Neural cell (in vitro differentiated cells): ENCODE measurements around the gene SRSF7. TPM values are rescaled to one million over a fixed set of nuclear protein-coding genes. Genes with fewer than 3 reads are reported as not detected.

Experiments
- H2AFZ ChIP-seq: fragments of 200-600, 300-800 bp; sonication (generic), shearing (Covaris generic); 2 replicates; pipeline ENCODE4 v1.6.0; 2014; ENCODE audit warnings: low read depth, mild to moderate bottlenecking, antibody characterized with exemption, low read length, moderate library complexity
- H3F3A ChIP-seq: fragments of 200-600 bp; shearing (Covaris generic); 2 replicates; pipeline ENCODE4 v1.6.1; 2016; ENCODE audit warnings: mild to moderate bottlenecking, moderate library complexity, mixed read lengths, antibody characterized with exemption, low read length; ENCODE audit not compliant: insufficient read depth, poor library complexity, severe bottlenecking
- H3K27ac ChIP-seq: fragments of 200-600, 300-800 bp; sonication (generic), shearing (Covaris generic); 2 replicates; pipeline ENCODE4 v1.5.1; 2014; ENCODE audit warnings: mild to moderate bottlenecking, low read length, moderate library complexity
- H3K27me3 ChIP-seq: fragments of 300-800, 200-600 bp; sonication (generic), shearing (Covaris generic); 2 replicates; pipeline ENCODE4 v1.6.0; 2014; ENCODE audit warnings: mild to moderate bottlenecking, low read depth, low read length, moderate library complexity; ENCODE audit not compliant: insufficient read depth
- H3K36me3 ChIP-seq: fragments of 300-800, 200-600 bp; sonication (generic), shearing (Covaris generic); 2 replicates; pipeline ENCODE4 v1.5.1; 2014; ENCODE audit warnings: mild to moderate bottlenecking, antibody characterized with exemption, low read length, moderate library complexity; ENCODE audit not compliant: insufficient read depth
- H3K4me2 ChIP-seq: fragments of 300-800, 200-600 bp; sonication (generic), shearing (Covaris generic); 2 replicates; pipeline ENCODE4 v1.6.0; 2014; ENCODE audit warnings: mild to moderate bottlenecking, low read length
- H3K4me3 ChIP-seq: fragments of 300-800, 200-600 bp; sonication (generic), shearing (Covaris generic); 2 replicates; pipeline ENCODE4 v1.5.1; 2014; ENCODE audit warnings: mild to moderate bottlenecking, low read length, moderate library complexity
- H3K79me2 ChIP-seq: fragments of 200-600 bp; shearing (Covaris generic); replicated peaks from 2 replicates; pipeline ENCODE4 v1.6.0; 2014; ENCODE audit warnings: mild to moderate bottlenecking, low read length, moderate library complexity; ENCODE audit not compliant: insufficient read depth
- H3K9ac ChIP-seq: fragments of 300-800, 200-600 bp; sonication (generic), shearing (Covaris generic); 2 replicates; pipeline ENCODE4 v1.6.1; 2016; ENCODE audit warnings: mild to moderate bottlenecking, low read length, mixed read lengths
- H3K9me2 ChIP-seq: fragments of 200-600 bp; shearing (Covaris generic); 2 replicates; pipeline ENCODE4 v1.6.1; 2016; ENCODE audit warnings: mild to moderate bottlenecking, low read length, mixed read lengths; ENCODE audit not compliant: insufficient read depth
- H3K9me3 ChIP-seq: fragments of 200-600, 300-800 bp; sonication (generic), shearing (Covaris generic); 2 replicates; pipeline ENCODE4 v1.6.1; 2016; ENCODE audit warnings: mild to moderate bottlenecking, mixed run types, low read length, moderate library complexity, mixed read lengths
- H4K20me1 ChIP-seq: fragments of 200-600 bp; shearing (Covaris generic); 2 replicates; pipeline ENCODE4 v1.6.1; 2016; ENCODE audit warnings: mild to moderate bottlenecking, mixed run types; ENCODE audit not compliant: insufficient read depth
- CTCF ChIP-seq: fragments of 450-650 bp; IDR thresholded peaks from 2 replicates; pipeline ENCODE4 v1.5.1; 2014; ENCODE audit warnings: antibody characterized with exemption, mild to moderate bottlenecking, moderate library complexity; ENCODE audit not compliant: poor library complexity, severe bottlenecking
- EP300 ChIP-seq: fragments of 450-650 bp; conservative IDR thresholded peaks from 2 replicates; pipeline ENCODE4 v1.6.1; 2014; ENCODE audit warnings: antibody characterized with exemption, mild to moderate bottlenecking, moderate library complexity; ENCODE audit not compliant: poor library complexity, severe bottlenecking
- EZH2 ChIP-seq: fragments of 200-600, 300-800 bp; shearing (Covaris generic), sonication (generic); IDR thresholded peaks from 2 replicates; pipeline ENCODE4 v1.6.1; 2014; ENCODE audit warnings: antibody characterized with exemption, low read length, borderline replicate concordance, mild to moderate bottlenecking; ENCODE audit not compliant: insufficient read depth, poor library complexity, severe bottlenecking
- MXI1 ChIP-seq: fragments of 450-650 bp; conservative IDR thresholded peaks from 2 replicates; pipeline ENCODE4 v1.6.1; 2014; ENCODE audit warnings: antibody characterized with exemption, mild to moderate bottlenecking; ENCODE audit not compliant: poor library complexity, severe bottlenecking
- POLR2AphosphoS5 ChIP-seq: IDR thresholded peaks from 2 replicates; pipeline ENCODE4 v1.6.1; 2012
- RAD21 ChIP-seq: fragments of 450-650 bp; conservative IDR thresholded peaks from 2 replicates; pipeline ENCODE4 v1.6.1; 2014; ENCODE audit warnings: antibody characterized with exemption, mild to moderate bottlenecking, moderate library complexity
- SMC3 ChIP-seq: fragments of 450-650 bp; conservative IDR thresholded peaks from 2 replicates; pipeline ENCODE4 v1.6.1; 2014; ENCODE audit warnings: antibody characterized with exemption, mild to moderate bottlenecking, moderate library complexity; ENCODE audit not compliant: poor library complexity
- TAF1 ChIP-seq: IDR thresholded peaks from 2 replicates; pipeline ENCODE4 v1.6.1; 2012; ENCODE audit warnings: low read depth
- polyA plus RNA-seq: library from polyadenylated mRNA; depleted of rRNA; stranded (reverse); fragments of >200 nt; gene quantifications from 2 replicates; pipeline ENCODE4 v1.2.3, GENCODE V29; 2014
- TF ChIP-seq, protein P1 (sequence below): IDR thresholded peaks from 2 replicates; pipeline ENCODE4 v1.6.1; 2012; ENCODE audit warnings: borderline replicate concordance

SRSF7 gene
- polyA plus RNA-seq, 1 donor from 2014 or later: 286 TPM

GRCh38 chr2:38722271-38723061 is 28.7 kb downstream of the SRSF7 start:
- Histone ChIP-seq H3K9ac (no peak overlapping the region), H3K79me2 (no peaks in the 10 kb centered on the region), H4K20me1 (no peaks in the 10 kb centered on the region), H3K36me3 (no peaks in the 10 kb centered on the region), H3F3A (no peaks in the 10 kb centered on the region), H3K4me3 (no peak overlapping the region), H3K27ac (no peak overlapping the region), H3K9me3 (no peaks in the 10 kb centered on the region), H3K9me2 (no peaks in the 10 kb centered on the region), H3K4me2 (no peak overlapping the region), H3K27me3 (no peaks in the 10 kb centered on the region), H2AFZ (no peak overlapping the region)
- TF ChIP-seq SMC3 (no peak), EP300 (no peak), RAD21 (no peak), POLR2AphosphoS5 (no peak), EZH2 (no peak), CTCF (no peak), MXI1 (no peak), TAF1 (no peak)
- TF ChIP-seq, protein P1, sequence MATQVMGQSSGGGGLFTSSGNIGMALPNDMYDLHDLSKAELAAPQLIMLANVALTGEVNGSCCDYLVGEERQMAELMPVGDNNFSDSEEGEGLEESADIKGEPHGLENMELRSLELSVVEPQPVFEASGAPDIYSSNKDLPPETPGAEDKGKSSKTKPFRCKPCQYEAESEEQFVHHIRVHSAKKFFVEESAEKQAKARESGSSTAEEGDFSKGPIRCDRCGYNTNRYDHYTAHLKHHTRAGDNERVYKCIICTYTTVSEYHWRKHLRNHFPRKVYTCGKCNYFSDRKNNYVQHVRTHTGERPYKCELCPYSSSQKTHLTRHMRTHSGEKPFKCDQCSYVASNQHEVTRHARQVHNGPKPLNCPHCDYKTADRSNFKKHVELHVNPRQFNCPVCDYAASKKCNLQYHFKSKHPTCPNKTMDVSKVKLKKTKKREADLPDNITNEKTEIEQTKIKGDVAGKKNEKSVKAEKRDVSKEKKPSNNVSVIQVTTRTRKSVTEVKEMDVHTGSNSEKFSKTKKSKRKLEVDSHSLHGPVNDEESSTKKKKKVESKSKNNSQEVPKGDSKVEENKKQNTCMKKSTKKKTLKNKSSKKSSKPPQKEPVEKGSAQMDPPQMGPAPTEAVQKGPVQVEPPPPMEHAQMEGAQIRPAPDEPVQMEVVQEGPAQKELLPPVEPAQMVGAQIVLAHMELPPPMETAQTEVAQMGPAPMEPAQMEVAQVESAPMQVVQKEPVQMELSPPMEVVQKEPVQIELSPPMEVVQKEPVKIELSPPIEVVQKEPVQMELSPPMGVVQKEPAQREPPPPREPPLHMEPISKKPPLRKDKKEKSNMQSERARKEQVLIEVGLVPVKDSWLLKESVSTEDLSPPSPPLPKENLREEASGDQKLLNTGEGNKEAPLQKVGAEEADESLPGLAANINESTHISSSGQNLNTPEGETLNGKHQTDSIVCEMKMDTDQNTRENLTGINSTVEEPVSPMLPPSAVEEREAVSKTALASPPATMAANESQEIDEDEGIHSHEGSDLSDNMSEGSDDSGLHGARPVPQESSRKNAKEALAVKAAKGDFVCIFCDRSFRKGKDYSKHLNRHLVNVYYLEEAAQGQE: no peak

DNA sequence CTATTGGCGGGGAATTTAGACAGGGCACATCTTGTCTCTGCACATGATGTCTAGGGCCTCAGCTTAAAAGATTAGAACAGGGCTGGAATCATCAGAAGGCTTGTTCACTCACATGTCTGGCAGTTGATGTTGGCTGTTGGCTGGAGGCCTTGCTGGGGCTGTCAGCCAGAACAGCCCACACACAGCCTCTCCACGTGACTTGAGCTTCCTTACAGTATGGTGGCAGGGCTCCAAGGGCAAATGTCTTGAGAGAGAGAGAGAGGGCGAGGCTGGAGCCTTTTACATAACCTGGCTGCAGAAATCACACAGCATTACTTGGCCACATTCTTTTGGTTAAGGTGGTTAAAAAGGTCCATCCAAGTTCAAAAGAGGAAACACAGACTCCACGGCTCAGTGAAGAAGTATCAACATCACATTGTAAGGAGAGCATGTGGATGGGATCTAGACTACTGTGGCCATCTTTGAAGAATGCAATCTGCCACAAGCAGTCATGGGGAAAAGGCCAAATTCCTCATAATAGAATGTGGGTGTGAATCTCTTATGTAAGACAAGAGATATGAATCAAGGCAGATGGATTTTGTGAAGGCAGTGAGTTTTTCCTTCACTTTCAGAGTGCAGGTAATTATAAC is 30.4 kb downstream of the SRSF7 start:
- Histone ChIP-seq H3K9me2 (no peaks in the 10 kb centered on the region), H2AFZ (no peak overlapping the region), H3K27me3 (no peaks in the 10 kb centered on the region), H3F3A (no peaks in the 10 kb centered on the region), H3K36me3 (no peaks in the 10 kb centered on the region), H3K27ac (no peak overlapping the region), H3K9me3 (no peaks in the 10 kb centered on the region), H3K9ac (no peak overlapping the region), H3K79me2 (no peaks in the 10 kb centered on the region), H3K4me3 (no peak overlapping the region), H3K4me2 (no peak overlapping the region), H4K20me1 (no peaks in the 10 kb centered on the region)
- no peak for TF ChIP-seq EZH2
- TF ChIP-seq TAF1: no peak
- TF ChIP-seq CTCF: no peak
- no peak for TF ChIP-seq SMC3
